Bone marrow (tissue), 2 donors: ENCODE data around the gene OR4D10.

Experiments used
- DNase-seq, 2 donors: peaks; one replicate each; lab custom pipeline; 2025; lab: John Stamatoyannopoulos, UW

Gene OR4D10

GRCh38 chr11:59528711-59529110 is 55.6 kb downstream of the OR4D10 start:
- no peak for DNase-seq
